ENCODE measurements around the gene CCDC157.

- TF ChIP-seq CTCF (conservative IDR thresholded peaks at IDR 0.05; ENCODE audit: low read depth, low read length) (no peak), EZH2phosphoT487 (IDR thresholded peaks at IDR 0.05; ENCODE audit: borderline replicate concordance, low read length) (no peak)
Measured at GRCh38 chr22:30398685-30399680, 42.2 kb downstream of the CCDC157 start.

All from PC-3 (cell line).